ENCODE results near the gene ADIRF. TPM values are rescaled to one million over a fixed set of nuclear protein-coding genes. Genes with fewer than 3 reads are reported as not detected.

Gene ADIRF
- not detected in 5 replicates for total RNA-seq (2022; extraction: Qiagen RNA extraction)

DNA sequence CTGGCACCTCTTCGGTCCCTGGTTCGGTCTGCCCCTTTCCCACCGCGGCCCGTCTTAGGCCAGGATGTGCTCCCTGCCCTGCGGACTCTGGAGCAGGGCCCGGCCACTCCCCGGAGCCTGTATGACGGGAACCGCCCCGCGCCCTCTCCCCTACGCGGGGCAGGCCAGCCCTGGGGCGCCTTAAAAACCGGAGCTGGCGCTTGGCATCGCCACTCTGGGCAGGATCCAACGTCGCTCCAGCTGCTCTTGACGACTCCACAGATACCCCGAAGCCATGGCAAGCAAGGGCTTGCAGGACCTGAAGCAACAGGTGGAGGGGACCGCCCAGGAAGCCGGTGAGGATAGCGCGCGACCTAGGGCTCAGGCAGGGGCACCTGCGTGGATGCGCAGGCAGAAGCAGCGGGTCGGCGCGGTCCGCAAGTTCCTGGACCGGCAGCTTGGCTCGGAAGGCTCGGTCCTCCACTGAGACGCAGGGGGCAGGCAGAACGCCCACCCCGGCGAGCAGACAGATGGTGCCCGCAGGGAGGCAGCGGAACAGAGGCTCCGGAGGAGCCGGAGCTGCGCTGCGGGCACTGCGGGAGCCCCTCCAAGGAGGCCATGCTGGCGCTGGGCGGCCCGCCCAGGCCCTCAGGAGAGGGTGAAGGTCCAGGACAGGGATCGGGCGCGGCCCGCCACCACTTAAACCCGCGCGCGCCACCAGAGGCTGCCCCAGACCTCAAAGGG is at the start of gene ADIRF:
TSS of gene ADIRF (plus strand) at position 212 of the 723 bp plus-strand sequence. CDS start at position 275, 63 bp downstream.

DNA sequence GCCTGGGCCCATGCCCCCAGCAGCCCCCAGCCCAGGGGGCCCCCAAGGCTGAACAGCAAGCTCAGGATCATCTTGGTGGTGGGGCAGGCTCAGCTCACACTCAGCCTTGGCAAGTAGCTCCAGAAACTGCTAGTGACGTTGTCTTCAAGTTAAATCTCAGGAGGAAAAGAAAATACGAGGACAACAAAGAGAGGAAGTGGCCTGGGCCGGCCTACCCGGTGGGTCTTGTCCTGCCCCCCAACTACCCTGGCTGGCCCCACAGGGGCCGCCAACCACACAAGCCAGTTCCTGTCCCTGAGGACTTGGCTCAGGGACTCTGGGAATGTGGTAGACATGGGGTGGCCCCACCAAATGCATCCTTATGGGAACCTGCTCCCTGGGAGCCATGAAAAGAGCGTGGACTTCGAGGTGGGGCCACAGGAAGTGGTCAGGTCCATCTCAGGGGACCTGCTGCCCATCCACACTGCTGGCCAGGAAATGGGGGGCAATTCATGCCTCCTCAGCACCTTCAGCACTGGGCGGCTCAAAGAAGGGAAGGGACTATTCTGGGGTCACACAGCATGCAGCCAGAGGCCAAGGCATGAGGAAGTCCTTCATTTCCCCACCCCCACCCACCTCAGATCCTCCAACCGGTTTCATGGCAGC is 10.7 kb upstream of the ADIRF start, which contains the start of gene MMRN2:
TSS of gene MMRN2 (minus strand) at position 145 of the 645 bp plus-strand sequence. CDS start at position 71, 74 bp downstream.

DNA sequence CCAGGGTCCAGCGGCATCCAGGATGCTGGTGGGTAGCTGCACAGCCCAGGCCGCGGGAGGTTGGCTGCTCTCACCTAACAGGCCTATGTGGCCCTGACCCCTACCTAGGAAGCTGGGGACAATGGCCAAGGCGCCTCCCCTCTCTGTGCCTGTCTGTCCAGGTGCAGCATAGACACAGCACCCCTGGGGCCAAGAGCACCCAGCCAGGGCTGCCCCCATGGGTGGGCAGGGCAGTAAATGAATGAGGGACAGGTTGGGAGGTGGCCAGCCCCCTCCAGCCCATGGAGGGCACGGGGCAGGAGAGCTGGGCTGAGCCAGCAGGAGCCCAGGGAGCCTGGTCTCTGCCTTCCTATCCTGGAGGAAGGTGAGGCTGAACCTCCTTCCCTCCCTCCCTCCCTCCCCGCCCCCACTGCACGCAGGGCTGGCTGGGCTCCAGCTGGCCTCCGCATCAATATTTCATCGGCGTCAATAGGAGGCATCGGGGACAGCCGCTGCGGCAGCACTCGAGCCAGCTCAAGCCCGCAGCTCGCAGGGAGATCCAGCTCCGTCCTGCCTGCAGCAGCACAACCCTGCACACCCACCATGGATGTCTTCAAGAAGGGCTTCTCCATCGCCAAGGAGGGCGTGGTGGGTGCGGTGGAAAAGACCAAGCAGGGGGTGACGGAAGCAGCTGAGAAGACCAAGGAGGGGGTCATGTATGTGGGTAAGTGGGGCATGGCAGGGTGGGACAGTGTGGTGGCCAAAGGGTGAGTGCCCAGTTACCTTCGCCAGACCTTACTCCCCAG is 10.0 kb upstream of the ADIRF start, which contains the start of gene SNCG:
TSS of gene SNCG (plus strand) at position 484 of the 785 bp plus-strand sequence. CDS start at position 583, 99 bp downstream.

DNA sequence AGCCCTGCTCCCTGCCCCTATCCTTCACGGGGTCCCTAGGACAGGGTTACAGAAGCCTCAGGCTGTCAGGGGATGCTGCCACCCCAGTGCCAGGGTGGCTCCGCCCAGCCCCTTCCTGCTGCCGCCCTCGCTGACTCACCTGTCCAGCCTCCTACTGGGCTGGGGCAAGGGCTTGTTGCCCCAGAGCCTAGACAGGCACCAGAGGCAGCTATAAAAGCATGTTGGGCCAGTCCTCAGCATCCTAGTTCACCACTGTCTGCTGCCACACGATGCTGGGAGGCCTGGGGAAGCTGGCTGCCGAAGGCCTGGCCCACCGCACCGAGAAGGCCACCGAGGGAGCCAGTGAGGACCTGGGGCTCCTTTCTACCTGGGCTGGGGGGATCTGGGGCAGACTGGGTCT is 51.8 kb downstream of the ADIRF start, which contains the start of gene FAM25A:
TSS of gene FAM25A (plus strand) at position 239 of the 400 bp plus-strand sequence. CDS start at position 270, 31 bp downstream.

Other genes with a start within 250 kb of the ADIRF start
- gene BMPR1A, start 211.9 kb upstream of the ADIRF start, total RNA-seq (2022; extraction: Qiagen RNA extraction) = 20.4 to 27.4 TPM (median 23.7 TPM) in 5 replicates
- 0.58 to 1.5 TPM (median 0.73 TPM) in 5 replicates for gene MMRN2, start 10.9 kb upstream of the ADIRF start, total RNA-seq (2022; extraction: Qiagen RNA extraction)
- gene SNCG, start 9.9 kb upstream of the ADIRF start, total RNA-seq (2022; extraction: Qiagen RNA extraction) = 11.4 to 14.9 TPM (median 13.3 TPM) in 5 replicates
- 0.56 TPM in 1 of 5 replicates, not detected in the others for gene FAM25A, start 51.8 kb downstream of the ADIRF start, total RNA-seq (2022; extraction: Qiagen RNA extraction)
- 82.8 to 98.9 TPM (median 94.6 TPM) in 5 replicates for gene GLUD1, start 126.4 kb downstream of the ADIRF start, total RNA-seq (2022; extraction: Qiagen RNA extraction)
- gene SHLD2, start 126.7 kb downstream of the ADIRF start, total RNA-seq (2022; extraction: Qiagen RNA extraction) = 22.3 to 29.5 TPM (median 23.6 TPM) in 5 replicates

All from A549 treated with CORT108297 at 1 μM for 4 hours (cell line).